Peyer's patch (tissue), 4 donors: ENCODE measurements around the gene NFE2. TPM values are rescaled to one million over a fixed set of nuclear protein-coding genes. Genes with fewer than 3 reads are reported as not detected.

Experiments used
- DNase-seq, 3 donors: peaks; one replicate each; pipeline ENCODE4 v3.0.0-alpha.2; 2017 to 2019
- H3K27ac ChIP-seq, 4 donors: fragments of 200-600 bp; sonication (generic); one replicate each; pipeline ENCODE4 v1.5.1; 2016 to 2019
- H3K27me3 ChIP-seq, 2 donors: fragments of 200-600 bp; sonication (generic); one replicate each; pipeline ENCODE4 v1.5.1; 2019
- H3K36me3 ChIP-seq, 3 donors: fragments of 200-600 bp; sonication (generic); one replicate each; pipeline ENCODE4 v1.5.1; 2016 to 2019
- H3K4me1 ChIP-seq, 4 donors: fragments of 200-600 bp; sonication (generic); one replicate each; pipeline ENCODE4 v1.5.1; 2016 to 2019
- H3K4me3 ChIP-seq, 4 donors: fragments of 200-600 bp; sonication (generic); 1 replicate in 3 of 4; 2 replicates in 1 of 4; pipeline ENCODE4 v1.5.1; 2016 to 2019; ENCODE audit warnings: mild to moderate bottlenecking in 1 of 4
- H3K9me3 ChIP-seq, 4 donors: fragments of 200-600 bp; sonication (generic); one replicate each; pipeline ENCODE4 v1.5.1; 2016 to 2019; ENCODE audit warnings: mild to moderate bottlenecking in 1 of 4
- CTCF ChIP-seq, 6 experiments: fragments of 450-650 bp in 4 of 6; fragments of 200-600 bp in 2 of 6; sonication (generic) in 1 of 6; IDR thresholded peaks; one replicate each; pipeline ENCODE4 v1.5.1; 2017 to 2019; ENCODE audit warnings: antibody characterized with exemption in 6 of 6, mild to moderate bottlenecking in 3 of 6, moderate library complexity in 1 of 6
- POLR2A ChIP-seq, 2 donors: fragments of 450-650 bp; IDR thresholded peaks; one replicate each; pipeline ENCODE4 v1.5.1; 2017; ENCODE audit warnings: antibody characterized with exemption in 2 of 2, mild to moderate bottlenecking in 2 of 2, moderate library complexity in 2 of 2
- total RNA-seq, 4 donors: library from RNA; depleted of rRNA; stranded (reverse); fragments of >200 nt; gene quantifications; one replicate each; pipeline ENCODE4 v1.1.0, GENCODE V29; 2016

NFE2 gene
- total RNA-seq = not detected

- Histone ChIP-seq H3K27ac (no peak within 1 kb of the TSS), H3K4me1 (peaks cover 0 to 10% (median 7%) of the 10 kb centered on the region in 4 donors), H3K9me3 (no peaks in the 10 kb centered on the region), H3K36me3 (no peaks in the 10 kb centered on the region), H3K4me3 (peak within 1 kb of the TSS in 2 of 4 donors; percentile 20 to 23), H3K27me3 (no peaks in the 10 kb centered on the region)
- peak in 2 of 3 donors; percentile 63 to 69 for DNase-seq
- TF ChIP-seq POLR2A (IDR thresholded peaks at IDR 0.05) (no peak), CTCF (IDR thresholded peaks at IDR 0.05) (no peak)
Observed at GRCh38 chr12:54300732-54301427, at the start of gene NFE2. NFE2 (minus strand) TSS chr12:54301015; CDS start chr12:54295248, 5,767 bp downstream.

GRCh38 chr12:54349679-54350078 is 48.9 kb upstream of the NFE2 start:
- no peak for DNase-seq
- Histone ChIP-seq H3K36me3 (peaks cover 0 to 69% (median 0%) of the 10 kb centered on the region in 3 donors), H3K4me3 (no peak overlapping the region), H3K27me3 (no peaks in the 10 kb centered on the region), H3K9me3 (no peaks in the 10 kb centered on the region), H3K27ac (no peak overlapping the region), H3K4me1 (no peaks in the 10 kb centered on the region)
- TF ChIP-seq POLR2A (IDR thresholded peaks at IDR 0.05) = no peak
- no peak for TF ChIP-seq CTCF (IDR thresholded peaks at IDR 0.05)

- TF ChIP-seq CTCF (IDR thresholded peaks at IDR 0.05) = no peak
- no peak for TF ChIP-seq POLR2A (IDR thresholded peaks at IDR 0.05)
- H3K27me3 ChIP-seq = no peaks in the 10 kb centered on the region
- DNase-seq = no peak
- no peaks in the 10 kb centered on the region for H3K4me1 ChIP-seq
- H3K9me3 ChIP-seq = no peaks in the 10 kb centered on the region
- no peak overlapping the region for H3K4me3 ChIP-seq
- H3K36me3 ChIP-seq = peaks cover 0 to 75% (median 0%) of the 10 kb centered on the region in 3 donors
- H3K27ac ChIP-seq = no peak overlapping the region
Observed at GRCh38 chr12:54349036-54349435, 48.2 kb upstream of the NFE2 start.

- Histone ChIP-seq H3K4me3 (no peak overlapping the region), H3K27ac (no peak overlapping the region), H3K9me3 (no peaks in the 10 kb centered on the region), H3K4me1 (peaks cover 0 to 27% (median 0%) of the 10 kb centered on the region in 4 donors), H3K27me3 (no peaks in the 10 kb centered on the region), H3K36me3 (peaks cover 0 to 53% (median 0%) of the 10 kb centered on the region in 3 donors)
- no peak for TF ChIP-seq CTCF (IDR thresholded peaks at IDR 0.05)
- TF ChIP-seq POLR2A (IDR thresholded peaks at IDR 0.05) = no peak
- no peak for DNase-seq
Observed at GRCh38 chr12:54341378-54342300, 40.8 kb upstream of the NFE2 start.

- Histone ChIP-seq H3K27me3 (no peaks in the 10 kb centered on the region), H3K27ac (no peak overlapping the region), H3K9me3 (no peaks in the 10 kb centered on the region), H3K4me1 (peaks cover 0 to 32% (median 0%) of the 10 kb centered on the region in 4 donors), H3K36me3 (peaks cover 0 to 46% (median 0%) of the 10 kb centered on the region in 3 donors), H3K4me3 (no peak overlapping the region)
- TF ChIP-seq POLR2A (IDR thresholded peaks at IDR 0.05) = no peak
- TF ChIP-seq CTCF (IDR thresholded peaks at IDR 0.05) = no peak
- no peak for DNase-seq
Observed at GRCh38 chr12:54340846-54341245, 40.0 kb upstream of the NFE2 start.
